ENCODE results near the gene PARPBP.

- TF ChIP-seq EZH2 (IDR thresholded peaks at IDR 0.05; ENCODE audit: borderline replicate concordance, insufficient read depth, low read length, poor library complexity, severe bottlenecking): no peak
- TF ChIP-seq CTCF (IDR thresholded peaks at IDR 0.05; ENCODE audit: poor library complexity, severe bottlenecking): no peak
- TF ChIP-seq POLR2AphosphoS5 (IDR thresholded peaks at IDR 0.05): no peak
- TF ChIP-seq TAF1 (IDR thresholded peaks at IDR 0.05; ENCODE audit: low read depth): no peak
- TF ChIP-seq RAD21 (conservative IDR thresholded peaks at IDR 0.05): no peak
- TF ChIP-seq EP300 (conservative IDR thresholded peaks at IDR 0.05; ENCODE audit: poor library complexity, severe bottlenecking): no peak
- TF ChIP-seq MXI1 (conservative IDR thresholded peaks at IDR 0.05; ENCODE audit: poor library complexity, severe bottlenecking): no peak
These were observed 114.6 kb downstream of the PARPBP start for GRCh38 chr12:102234599-102234998.
